Globus pallidus (tissue), 1 donor: Measurements from ENCODE around the gene PLLP.
A peak's percentile ranks its signal among the peaks of the same experiment; 100 is the strongest.
"Not testable (repeated sequence)": the region's sequence is repeated elsewhere in the genome, so short reads cannot be mapped to it uniquely, and the experiment has no call there.

Experiments used
- DNase-seq: peaks from one replicate; pipeline ENCODE4 v3.0.0-alpha.2; 2015; ENCODE audit warnings: low spot score

The PLLP gene

DNA sequence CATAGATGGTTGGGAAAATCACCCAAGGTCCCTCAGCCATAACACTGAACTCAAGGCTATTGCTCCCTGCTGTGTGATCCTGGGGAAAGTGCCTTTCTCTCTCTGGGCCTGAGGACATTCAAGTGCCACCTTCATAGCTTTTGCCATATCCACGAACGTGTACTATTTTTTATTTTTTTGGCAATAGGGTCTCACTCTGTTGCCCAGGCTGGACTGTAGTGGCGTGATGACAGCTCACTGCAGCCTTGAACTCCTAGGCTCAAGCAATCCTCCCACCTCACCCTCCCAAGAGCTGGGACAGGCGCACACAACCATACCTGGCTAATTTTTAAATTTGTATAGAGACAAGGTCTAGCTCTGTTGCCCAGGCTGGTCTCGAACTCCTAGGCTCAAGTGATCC, 10.6 kb downstream of the PLLP start:
- DNase-seq = no peak

DNA sequence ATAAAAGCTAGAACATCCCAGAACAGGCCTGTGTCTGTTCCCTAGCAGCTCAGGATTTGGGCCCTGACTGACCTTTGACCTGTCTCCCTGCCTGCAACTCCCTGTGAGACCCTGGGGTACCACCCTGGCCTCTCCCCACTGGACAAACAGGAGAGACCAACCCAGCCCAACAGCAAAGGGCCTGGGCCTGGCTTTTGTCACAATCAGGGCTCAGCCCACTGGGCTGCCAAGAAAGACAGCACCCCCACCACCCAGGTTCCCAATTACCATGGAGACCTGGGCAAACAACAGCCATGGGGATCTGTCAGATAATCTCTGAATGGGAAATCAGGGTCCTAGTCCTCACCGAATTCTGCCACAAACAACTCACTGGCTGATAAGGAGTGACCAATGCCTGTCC, 11.1 kb downstream of the PLLP start:
- DNase-seq = no peak

DNA sequence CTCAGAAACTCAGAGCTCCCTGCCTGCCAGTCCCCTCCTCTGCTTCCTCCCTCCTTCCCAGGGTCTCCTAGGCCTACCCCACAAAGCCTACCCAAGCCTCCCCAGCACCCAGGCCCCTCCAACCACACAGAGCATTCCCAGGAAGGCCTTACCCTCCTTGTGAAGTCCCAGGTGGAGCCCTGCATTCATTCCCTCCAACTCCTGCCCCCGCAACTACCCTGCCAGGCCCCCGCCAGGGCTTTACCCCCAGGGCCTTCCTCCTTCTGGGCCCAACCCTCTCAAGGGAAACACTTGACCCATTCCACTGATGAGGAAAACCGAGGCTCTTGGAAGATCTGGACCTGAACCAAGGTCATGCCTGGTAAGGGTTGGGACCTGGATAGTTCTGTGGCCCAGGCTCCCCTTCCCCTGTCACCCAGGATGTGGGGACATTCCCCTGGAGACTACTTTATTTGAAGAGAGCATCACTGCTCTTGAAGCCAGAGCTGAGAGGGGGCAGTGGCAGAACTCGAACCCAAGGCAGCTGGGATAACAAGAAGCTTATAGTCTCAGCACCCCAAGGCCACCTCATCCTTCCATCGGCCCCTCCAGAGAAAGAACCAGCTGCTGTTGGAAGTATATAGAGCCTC, 12.5 kb downstream of the PLLP start:
- no peak for DNase-seq

DNA sequence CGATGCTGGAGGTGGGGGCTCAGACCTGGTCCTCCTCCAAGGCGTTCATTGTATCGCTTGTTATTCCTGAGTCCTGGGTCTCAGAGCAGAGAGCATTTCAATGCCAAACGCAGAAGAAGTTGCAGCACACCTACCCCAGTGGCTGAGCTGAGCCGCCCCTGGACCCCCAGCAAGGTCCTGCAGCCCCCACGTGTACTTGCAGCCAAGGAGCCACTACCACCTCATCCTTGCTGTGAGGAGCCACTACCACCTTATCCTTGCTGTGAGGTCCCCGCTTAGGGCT, 13.5 kb downstream of the PLLP start:
- no peak for DNase-seq

DNA sequence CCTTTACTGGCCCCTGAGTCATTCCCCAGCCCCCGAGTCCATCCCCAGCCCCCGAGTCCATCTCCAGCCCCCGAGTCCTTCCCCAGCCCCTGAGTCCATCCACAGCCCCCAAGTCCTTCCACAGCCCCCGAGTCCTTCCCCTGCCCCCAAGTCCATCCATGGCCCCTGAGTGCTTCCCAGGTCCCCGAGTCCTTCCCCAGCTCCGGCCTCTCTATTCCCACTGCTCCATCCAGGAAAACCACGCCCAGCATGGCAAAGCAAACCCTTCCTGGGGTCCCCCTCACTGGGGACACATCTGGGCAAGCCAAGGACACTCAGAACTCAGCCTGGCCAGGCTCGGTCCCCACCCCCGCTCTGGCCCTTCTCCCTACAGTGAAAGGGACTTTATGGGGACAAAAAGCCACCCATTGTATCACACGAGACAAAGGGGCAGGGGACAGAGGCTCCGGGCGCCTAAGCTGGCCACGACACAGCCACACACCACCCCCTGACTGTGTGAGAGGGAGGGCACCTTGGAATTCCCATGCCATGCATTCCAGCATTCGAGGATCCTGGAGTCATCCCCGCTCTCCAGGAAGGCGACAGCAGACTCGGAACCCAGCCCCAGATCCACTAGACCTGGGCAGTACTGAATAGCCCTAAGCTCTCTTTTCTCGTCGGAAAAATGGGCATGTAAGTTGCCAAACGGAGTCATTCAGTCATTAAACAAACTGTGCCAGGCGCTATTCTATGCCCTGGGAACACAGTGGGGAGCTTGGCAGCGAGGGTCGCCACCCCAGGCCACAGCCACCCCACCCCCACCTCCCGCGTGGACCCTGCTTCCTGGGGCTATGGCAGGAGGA, 14.0 kb downstream of the PLLP start:
- DNase-seq = peak; percentile 98

DNA sequence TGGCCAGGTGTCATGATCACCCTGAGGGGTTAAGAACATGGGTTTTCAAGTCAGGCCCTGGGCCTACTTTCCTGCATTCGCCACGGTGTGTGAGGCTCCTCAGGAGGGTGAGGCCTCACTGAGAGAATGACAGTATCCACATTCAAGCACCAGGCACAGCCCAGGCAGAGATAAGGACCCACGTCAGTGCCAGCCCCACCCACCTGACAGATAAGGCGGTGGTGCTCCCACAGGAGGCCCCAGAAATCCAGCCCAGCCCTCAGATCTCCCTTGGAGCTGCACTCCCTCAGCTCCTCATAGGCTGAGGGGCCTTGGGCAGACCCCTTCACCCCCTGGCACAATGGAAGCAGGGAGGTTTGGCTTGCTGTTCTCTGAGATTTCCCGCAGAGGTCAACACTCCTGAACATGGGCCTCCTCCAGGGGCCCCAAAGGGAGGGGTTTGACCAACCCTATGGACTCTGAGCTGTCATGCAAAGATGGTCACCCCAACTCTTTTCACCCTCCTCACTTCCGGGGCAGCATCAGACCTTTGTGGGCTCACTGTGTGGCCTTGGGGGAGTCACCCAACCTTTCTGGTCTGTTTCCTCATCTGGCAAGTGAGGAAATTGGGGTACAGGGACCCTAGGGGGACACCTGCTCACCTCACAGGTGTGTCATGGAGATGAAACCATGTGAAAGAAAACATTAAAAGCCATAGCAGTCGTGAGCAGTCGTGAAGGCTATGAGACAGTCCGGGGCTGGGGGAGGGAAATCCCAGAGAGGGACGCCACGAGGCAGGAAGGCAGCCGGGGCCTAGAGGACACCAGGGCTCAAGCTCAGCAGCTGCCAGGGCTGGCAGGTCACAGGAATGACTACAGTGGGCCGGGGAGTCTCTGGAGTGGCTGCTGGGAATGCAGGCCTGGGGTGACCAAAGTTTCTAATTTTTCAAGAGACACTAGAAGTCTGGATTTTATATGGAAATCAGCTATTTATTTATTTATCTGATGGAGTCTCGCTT, 15.4 kb downstream of the PLLP start:
- no peak for DNase-seq

DNA sequence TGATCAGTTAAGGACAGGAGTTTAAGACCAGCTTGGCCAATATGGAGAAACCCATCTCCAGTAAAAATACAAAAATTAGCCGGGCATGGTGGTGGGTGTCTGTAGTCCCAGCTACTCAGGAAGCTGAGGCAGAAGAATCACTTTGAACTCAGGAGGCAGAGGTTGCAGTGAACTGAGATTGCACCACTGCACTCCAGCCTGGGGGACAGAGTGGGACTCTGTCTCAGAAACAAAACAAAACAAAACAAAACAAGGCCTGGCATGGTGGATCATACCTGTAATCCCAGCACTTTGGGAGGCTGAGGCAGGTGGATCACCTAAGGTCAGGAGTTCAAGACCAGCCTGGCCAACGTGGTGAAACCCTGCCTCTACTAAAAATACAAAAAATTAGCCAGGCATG, 17.1 kb downstream of the PLLP start:
- not testable (repeated sequence) for DNase-seq

DNA sequence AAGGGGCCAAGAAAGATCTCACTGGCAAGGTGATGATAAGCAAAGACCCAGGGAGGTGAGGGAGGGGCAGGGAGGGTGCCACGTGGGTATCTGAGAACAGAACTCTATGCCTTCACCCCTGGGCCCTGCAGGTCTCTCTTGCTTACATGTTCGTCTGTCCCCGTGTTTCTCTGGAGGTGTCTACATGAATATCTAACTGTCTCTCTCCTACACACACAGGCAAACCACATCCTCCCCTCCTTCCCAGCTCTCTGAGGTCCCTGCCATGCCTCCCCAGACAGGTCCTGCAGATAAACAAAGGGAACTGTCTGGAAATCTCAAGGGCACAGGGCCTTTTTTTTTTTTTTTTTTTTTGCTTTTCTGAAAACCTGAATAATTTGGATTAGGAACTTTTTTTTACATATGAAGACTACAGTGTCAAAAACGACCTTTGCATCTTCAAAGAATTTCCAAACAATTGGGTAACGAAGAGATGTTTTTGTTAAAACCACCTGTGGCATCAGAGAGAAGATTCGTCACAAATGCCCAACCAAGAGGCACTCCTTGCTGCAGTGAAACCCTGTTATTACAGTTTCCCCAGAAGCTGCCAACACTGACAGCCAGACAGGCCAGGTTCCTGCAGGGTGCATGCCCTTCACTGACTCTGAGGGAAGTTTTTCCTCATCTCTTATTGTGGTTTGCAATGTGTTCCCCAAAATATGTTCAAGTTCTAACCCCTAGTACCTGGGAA, 17.8 kb downstream of the PLLP start:
- no peak for DNase-seq

DNA sequence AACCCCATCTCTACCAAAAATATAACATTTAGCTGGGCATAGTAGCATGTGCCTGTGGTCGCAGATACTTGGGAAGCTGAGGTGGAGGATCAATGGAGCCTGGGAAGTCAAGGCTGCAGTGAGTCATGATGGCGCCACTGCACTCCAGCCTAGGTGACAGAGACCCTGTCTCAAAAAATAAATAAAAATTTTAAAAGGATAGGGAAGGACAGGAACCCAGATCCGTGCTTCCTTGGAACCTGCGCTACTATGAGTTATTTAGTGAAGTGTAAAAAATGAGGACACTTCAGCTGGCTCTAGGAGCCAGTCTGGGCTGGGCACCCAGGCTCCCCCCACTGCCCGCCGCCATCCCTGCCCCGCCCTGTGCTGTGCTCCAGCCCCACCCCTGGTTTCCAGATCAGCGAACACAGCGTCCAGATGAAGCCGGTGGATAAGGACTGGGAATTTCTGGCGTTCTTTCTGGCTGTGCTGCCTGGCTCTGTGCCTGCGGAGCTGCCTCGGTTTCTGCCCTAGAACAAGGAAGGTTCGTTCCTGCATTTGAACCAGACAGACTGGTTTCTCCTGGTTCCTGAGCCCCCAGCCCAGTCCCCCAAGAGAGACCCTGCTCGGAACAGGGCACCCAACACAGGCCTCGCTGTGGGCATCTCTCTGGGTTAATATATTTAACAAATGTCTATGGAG, 18.5 kb downstream of the PLLP start:
- peak; percentile 81 for DNase-seq

DNA sequence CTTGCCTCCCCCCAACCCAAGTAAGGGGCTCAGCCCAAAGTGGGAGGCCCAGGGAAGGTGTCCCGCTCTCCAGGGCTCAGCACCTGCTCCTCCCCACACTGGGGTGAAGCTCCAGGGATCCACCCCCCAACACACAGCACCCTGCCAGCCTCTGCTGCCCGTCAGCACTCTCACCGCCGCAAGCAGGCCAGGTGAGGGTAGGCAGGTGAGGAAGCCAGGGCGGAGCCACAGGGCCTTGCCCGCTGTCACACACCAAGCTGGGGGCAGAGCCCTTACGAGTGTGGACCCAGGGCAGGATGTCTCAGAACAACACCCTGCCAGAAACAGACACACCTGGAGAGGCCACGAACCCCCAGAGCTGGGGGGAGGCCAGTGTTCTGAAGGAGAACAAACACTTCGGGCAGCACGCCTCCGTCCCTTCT, 19.5 kb downstream of the PLLP start:
- no peak for DNase-seq

DNA sequence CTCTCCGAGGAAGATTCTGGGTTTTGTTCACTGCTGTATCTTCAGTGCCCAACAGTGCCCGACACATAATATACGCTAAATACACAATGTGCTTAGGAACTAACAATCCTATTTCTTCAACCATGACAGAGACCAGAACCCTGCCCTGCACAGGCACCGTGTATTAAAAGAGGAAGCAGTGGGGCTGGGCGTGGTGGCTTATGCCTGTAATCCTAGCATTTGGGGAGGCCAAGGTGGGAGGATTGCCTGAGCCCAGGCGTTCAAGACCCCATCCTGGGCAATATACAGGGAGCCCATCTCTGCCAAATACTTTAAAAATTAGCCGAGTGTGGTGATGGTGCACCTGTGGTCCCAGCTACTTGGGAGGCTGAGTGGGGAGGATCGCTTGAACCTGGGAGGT, 20.1 kb downstream of the PLLP start:
- DNase-seq = no peak

DNA sequence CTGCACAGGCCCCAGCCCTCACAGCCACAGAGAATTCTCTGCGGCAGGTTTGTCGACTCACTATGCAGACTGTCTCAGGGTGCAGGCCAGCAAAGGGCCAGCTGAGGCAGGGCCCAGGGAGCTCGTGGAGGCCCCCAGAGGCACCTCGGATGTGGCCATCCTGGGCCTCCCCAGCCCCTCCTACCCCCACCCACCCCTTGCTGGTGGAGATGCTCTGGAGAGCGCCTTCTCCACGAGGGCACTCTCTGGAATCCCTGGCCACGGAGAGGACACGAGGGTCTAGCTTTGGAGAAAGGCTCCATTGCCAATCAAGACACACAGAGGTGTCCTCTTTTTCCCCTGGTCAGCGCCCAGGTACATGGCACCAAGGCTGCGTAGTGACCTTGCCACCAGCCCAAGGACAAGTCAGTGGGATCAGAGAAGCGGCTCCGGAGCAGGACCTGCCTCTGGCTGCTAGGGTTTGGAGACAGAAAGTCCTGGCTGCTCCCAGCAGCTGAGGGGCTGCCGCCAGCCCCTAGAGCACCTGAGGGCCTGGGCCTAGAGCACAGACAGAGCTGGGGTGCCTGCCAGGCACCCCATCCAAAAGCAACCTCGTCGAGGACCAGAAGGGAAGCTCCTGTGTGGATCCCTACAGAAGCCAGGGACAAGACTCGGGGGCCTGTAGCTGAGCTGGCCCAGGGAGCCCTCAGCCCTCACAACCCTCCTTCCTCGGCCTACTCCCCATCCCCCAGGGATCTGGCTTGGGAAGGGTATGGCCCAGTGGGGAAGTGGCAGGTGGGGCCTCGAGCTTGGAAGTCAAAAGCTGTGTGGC, 20.7 kb downstream of the PLLP start:
- no peak for DNase-seq

DNA sequence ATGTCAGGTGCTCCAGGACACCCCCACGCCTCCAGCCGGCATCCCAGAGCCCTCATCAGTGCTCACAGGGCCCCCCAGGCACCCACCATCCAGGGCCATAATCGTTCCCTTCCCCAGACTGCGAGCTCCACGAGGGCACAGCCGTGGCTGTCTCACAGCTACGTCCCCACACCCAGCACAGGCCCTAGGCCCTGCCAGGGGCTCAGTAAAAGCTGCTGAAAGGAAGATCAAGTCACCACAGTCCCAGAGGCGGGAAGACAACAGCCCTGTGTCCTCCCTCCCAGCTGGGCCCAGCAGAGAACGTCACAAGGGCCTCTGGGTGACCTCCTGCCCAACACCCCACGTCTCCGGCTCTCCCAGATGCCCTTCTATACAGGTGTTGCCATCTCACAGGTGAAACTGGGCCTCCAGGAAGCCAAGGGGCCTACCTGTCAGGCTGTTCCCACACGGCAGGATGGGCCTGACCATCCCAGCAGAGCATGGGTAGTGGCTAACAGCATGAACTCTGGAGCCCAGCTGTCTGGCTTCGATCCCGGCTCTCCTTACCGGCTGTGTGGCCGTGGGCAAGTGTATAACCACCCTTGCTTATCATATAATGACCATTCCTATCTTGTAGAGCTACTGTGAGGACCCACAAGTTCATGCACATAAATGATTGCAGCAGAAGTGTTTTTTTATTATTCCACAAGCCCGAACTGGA, 21.5 kb downstream of the PLLP start:
- peak; percentile 85 for DNase-seq

DNA sequence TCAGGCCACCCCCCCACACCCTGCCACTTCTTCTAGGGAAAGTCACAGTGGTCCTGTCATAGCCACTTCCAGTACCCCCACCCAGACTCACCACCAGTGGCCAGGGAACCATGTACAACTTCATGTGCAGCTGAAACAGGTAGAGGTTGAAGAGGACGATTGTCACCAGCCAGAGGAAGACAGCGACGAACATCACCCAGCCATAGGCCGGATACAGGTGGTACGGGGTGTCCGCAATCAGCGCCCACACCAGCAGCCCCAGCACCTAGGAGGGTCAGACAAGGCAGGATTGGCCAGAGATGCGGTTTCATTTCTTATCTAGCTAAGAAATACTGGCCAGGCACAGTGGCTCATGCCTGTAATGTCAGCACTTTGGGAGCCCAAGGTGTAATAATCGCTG, 22.7 kb downstream of the PLLP start:
- no peak for DNase-seq

DNA sequence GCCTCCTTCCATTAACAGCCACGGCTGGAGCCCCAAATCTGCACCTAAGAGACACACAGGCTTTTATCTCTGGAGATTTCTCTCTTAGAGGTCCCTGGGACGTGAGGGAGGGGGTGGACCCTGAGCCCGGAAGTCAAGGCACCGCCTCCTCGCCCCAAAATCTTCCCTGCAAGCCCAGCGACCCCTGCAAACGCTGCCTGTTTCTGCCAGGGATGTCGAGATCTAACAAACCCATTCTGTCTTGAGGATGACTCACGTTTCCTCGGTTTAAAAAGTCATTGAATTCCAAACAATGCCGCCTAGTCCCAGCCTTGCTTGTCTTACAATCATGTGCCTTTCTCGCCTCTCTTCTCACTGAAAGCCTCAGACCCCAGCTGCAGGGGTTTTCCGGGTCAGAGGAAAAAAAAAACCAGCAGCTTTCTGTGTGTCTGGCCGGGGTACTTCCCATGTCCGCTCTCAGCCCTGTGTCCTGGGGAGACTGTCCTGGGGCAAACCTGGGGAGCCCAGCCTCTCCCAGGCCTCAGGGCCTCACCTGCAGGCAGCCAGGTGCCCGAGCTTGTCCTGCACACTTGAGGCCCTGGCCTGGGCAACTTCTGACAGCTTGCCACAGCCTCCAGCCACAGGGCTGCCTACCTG, 24.1 kb downstream of the PLLP start:
- DNase-seq = peak; percentile 94

DNA sequence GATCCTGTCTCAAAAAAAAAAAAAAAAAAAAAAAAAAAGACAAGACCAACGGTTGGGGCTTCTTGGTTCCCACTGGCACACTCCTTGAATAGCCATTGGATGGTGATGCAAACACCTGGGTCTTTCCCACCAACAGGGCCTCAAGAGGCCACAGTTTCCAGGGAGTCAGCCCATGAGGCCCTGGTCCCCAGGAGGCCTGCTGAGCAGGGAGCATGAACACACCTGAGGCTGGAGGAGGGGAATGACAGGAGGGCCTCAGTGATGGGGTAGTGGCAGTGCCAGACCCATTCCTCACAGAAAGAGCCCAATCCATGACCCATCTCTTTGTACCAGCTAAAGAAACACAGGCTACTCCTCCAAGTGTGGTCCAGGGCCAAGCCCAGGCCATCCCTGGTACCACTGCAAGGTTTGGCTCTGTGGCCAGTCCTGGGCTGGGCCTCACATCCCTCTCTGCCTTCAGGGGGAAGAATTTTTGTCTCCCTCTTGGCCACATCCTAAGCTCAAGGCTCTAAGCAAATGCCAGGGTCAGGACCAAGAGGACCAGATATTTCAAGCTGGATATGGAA, 25.5 kb downstream of the PLLP start:
- no peak for DNase-seq

DNA sequence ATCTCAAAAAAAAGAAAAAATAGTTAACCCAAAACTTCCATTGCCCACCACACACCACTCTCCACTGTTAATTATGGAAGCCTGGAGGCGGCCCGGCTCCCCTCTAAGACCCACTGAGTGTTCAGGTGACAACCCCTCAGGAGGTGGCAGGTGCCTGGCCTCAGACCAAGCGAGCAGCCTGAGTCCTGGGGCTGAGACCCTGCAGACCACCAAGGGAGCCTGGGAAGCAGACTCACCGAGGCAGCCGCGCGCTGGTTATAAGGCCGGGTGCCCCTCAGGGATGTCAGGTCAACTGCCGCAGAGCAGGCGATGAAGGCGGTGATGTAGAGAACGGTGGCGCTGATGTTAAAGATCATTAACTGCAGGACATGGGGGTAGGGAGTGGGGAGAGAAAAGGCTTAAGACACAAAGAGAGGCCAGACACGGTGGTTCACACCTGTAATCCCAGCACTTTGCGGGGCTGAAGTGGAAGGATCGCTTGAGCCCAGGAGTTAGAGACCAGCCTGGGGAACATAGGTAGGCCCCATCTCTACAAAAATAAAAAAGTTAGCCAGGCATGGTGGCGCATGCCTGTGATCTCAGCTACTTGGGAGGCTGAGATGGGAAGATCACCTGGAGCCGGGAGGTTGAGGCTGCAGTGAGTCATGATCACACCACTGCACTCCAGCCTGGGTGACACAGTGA, 26.1 kb downstream of the PLLP start:
- no peak for DNase-seq

DNA sequence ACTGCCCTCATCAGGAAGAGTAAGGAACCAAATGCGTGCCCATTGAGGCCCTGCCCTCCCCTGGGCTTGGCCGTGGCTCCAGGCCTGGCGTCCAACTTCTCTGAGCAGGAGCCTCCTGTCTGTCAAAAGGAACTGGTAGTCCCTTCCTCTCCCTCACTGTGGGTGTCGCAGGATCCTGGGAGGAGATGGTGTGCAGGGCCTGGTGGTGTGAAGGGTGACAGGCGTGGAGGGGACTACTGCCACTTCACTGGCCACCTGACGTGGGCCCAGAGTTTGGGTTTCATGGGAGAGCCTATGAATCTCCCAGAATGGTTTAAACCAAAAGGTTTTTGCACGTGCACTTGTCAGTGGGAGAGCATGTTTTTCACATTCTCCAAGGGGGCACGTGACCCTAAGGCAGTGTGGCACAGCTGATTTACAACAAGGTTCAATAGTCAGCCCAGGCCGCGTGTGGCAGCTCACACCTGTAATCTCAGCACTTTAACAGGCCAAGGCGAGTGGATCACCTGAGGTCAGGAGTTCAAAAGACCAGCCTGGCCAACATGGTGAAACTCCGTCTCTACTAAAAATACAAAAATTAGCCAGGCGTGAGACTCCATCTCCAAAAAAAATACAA, 26.9 kb downstream of the PLLP start:
- no peak for DNase-seq
